Embryonic facial prominence (tissue), 1 donor: ENCODE data around the gene CACNB2.

Experiments used
- DNase-seq: peaks from one replicate; pipeline ENCODE4 v3.0.0-alpha.2; 2016; ENCODE audit errors: extremely low spot score

CACNB2 gene

DNA sequence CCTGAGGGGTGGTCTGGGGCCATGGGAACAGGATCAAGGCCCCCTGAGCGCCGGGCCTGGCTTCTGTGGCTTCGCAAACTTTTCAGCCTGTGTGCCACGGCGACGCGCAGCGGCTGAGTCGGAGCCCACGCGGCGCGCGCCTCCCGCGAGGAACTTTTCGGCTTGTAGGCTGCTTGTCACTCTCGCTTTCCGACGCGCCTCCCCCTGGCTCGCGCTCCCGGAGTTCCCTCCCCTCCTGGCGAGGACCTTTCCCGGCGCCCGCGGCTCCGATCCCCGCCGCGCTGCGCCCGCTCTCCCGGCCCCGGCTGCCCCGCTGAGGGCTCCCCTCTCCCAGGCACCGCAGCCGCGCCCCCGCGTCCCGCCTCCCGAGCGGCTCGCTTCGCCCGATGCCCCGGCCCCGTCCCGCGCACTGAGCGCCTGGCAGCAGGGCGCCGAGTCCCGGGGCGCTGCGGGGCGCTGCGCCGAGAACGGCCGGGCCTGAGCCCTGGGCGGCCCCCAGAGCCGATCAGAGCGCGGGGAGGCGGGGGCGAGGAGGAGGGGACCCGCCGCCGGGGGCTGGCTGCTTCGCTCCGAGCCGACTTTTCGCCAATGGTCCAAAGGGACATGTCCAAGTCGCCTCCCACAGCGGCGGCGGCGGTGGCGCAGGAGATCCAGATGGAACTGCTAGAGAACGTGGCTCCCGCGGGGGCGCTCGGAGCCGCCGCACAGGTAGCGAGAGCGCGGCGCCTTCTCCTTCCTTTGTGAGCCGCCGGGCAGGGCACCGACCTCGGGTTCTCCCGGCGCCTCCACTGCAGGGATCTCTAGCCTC, at the start of gene CACNB2:
CACNB2 (plus strand) TSS at position 276 of the 808 bp plus-strand sequence.
- peak; percentile 66 for DNase-seq

- no peak for DNase-seq
Observed at GRCh38 chr10:18094332-18094731, 45.9 kb upstream of the CACNB2 start.

DNA sequence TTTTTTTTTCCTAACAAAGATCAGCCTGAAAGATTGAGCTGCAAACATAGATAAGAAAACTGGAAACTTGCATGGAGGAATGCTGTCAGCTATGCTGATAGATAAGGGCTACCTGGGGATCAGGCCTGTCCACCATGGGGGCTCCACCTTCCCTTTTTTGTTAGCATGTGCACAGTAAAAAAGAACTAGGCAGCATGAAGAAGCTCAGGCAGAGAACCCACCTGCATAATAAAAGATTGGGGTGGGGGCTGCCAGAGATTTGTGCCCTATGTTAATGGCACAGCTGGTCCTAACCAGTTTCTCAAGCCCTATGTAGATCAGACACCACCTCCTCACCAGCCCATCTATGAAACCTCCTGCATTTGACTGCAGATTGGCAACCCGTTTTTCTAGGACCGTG, 45.4 kb upstream of the CACNB2 start:
- DNase-seq = no peak

DNA sequence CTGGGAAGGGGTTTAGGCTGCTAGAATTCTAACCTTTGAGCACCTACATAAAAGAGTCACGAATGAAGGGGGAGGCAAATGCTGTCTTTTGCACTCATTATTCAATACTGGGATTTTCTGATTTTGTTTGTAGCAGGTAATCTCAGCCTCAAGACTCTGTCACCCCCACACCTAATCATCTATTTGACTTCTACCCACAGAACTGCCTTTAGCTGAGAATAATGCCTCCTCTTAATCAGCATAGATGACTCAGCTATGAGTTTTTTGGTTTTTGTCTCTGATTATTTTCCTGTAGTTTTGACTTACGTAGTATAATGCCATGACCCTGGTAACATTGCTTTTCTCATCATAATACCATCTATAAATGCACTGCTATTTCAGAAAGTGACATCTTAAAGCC, 42.7 kb upstream of the CACNB2 start:
- DNase-seq = no peak

DNA sequence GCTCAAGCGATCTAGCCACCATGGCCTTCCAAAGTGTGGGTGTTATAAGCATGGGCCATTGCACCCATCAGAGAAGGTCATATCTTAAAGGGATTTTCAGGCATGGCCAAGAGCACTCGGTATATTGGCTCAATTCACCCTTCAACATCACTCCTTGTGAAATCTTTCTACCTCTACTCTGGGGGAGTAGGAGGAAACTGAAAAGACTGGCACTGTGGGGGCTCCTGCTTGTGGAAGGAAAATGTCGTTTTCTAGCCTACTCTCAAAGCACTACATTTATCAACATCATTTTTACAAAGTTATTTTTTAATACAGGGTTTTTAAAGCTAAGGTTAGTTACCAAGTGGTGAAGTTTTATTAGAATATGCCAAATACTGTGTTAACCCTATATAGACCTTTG, 42.0 kb upstream of the CACNB2 start:
- no peak for DNase-seq

GRCh38 chr10:18099415-18099814, 40.8 kb upstream of the CACNB2 start:
- DNase-seq = no peak

DNA sequence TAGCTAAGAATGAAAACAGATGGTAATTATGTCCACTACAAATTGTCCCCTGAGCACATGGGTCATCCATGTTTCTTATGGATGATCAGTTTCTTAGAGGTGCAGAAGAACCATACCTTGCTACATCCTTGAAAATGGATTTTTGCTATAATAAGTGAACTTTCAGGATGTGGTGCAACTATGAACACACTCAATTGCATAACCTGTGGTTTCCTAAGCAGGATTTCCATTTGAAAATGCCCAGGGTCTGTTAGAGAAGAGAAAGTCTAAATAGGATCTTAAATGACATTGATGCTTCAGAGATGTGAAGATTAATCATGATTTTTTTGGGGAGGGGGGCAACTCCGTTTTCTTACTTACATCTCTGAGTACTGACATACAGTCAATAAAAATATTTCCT, 39.6 kb upstream of the CACNB2 start:
- no peak for DNase-seq

DNA sequence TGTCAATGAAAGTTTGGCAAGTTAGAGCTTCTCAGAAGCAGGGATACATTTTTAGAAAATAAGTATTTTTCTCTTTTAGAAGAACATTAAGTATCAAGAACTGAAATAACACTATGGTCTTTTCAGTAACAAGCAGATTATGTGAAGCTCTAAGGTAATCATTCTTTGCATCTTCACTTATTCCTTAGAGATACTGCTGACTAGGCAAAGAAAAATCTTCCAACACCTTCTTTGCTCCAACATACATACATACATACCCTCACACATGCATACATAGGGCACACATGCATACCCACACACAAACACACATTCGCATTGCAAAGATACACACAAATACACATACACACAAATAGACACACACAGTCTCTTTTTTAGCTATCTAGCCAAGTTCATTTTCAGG, 37.8 kb upstream of the CACNB2 start:
- DNase-seq = no peak

GRCh38 chr10:18104223-18104872, 35.9 kb upstream of the CACNB2 start:
- no peak for DNase-seq

GRCh38 chr10:18109341-18109870, 30.8 kb upstream of the CACNB2 start:
- DNase-seq = no peak

DNA sequence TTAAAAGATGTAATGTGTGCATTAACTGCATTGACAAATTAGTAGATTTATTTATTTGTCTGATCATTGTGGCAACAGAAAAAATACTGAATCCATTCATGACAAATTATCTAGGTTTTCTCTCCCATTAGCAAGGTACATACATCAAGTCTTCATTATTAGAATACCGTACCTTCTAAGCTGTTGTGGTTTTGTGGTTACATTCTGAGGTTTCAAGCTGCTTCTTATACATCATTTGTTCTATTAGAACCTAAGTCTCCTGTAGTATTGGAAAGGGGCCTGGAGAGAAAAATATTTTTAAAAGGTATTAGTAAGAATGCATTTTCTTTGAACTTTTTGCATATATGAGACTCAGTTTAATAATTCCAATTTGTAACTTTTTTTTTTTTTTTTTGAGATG, 26.3 kb upstream of the CACNB2 start:
- no peak for DNase-seq

GRCh38 chr10:18117276-18117675, 22.9 kb upstream of the CACNB2 start:
- DNase-seq = no peak

GRCh38 chr10:18122753-18123152, 17.5 kb upstream of the CACNB2 start:
- DNase-seq = no peak

DNA sequence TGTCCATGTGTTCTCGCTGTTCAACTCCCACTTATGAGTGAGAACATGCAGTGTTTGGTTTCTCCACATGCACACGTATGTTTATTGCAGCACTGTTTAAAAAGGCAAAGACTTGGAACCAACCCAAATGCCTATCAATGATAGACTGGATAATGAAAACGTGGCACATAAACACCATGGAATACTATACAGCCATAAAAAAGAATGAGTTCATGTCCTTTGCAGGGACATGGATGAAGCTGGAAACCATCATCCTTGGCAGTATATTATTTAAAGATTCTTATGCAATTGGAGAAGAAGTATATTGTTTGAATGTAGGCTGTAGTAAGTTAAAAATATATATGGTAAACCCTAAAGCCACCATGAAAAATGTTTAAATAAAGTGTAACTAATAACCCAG, 7.2 kb upstream of the CACNB2 start:
- DNase-seq = no peak

- DNase-seq = no peak
Observed at GRCh38 chr10:18134509-18134908, 5.7 kb upstream of the CACNB2 start.

DNA sequence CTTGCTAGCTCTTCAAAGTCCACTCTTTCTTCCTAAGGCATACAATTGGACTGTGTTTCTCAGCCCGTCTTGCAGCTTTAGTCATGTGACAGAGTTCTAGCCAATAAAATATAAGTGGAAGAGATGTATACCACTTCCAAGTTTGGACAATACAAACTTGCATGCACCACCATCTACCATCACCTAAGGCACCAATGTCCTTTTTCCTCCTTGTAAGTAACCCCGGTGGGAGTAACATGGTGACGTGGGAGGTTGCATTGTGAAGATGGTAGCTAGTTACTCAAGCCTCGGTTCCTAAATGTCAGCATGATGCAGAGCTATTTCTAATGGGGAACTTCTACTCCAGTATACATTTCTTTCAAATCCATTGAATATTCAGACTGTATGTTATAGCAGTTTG, 5.3 kb upstream of the CACNB2 start:
- no peak for DNase-seq

- no peak for DNase-seq
Observed at GRCh38 chr10:18136073-18136791, 4.0 kb upstream of the CACNB2 start.

DNA sequence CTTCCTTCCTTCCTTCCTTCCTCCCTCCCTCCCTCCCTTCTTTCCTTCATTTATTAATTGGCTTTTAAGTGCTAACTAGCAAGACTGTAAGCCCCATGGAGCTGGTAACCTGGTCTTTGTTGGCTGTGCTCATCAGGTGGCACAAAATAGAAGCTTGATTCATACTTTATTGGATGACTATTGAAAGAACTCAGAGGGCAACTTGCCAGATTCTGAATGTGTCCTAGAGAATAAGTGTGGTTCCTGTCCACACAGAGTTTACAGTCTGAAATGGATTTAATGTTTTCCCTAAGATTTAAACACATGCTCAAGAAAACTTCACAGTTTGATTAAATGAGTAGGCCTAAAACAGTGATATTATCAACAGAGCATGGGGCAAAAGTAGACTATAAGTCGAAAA, 3.1 kb upstream of the CACNB2 start:
- DNase-seq = no peak

- DNase-seq = no peak
Observed at GRCh38 chr10:18140957-18141845, 977 bp downstream of the CACNB2 start.

DNA sequence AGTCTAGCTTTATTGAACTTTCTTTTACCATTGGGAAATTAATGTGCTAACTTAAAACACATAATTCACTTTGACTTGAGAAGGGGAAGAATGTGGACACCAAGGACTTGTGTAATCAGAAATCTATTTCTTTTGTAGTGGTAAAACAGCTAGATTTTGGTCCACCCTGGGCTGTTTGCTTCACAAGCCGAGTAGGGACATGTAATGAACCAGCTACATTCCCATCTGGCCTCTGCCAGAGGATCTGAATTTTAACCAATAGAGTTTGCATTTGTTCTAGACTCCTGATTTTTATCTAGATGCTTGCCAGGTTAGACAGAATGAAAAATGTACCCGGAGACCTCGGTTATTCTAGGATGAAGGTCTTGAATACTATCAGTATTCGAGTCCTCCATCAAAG, 1.9 kb downstream of the CACNB2 start:
- DNase-seq = no peak

DNA sequence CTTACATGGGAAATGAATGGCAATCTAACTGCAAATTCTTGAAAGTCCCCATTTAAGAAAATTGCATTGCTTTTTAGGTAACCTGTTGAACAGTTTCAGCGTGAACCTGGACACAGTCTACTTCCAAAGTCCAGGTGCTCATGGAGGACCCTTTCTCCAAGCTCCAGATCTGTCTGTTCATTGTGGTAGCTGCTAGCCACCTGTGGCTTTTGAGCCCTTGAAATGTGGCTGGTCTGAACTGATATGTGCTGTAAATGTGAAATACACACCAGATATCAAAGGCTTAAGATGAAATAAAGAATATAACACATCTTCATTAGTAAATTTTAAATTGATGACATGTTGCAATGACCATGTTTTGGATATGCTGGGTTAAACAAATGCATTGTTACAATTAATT, 4.2 kb downstream of the CACNB2 start:
- no peak for DNase-seq

GRCh38 chr10:18144928-18145327, 4.7 kb downstream of the CACNB2 start:
- DNase-seq = no peak
